H9 (cell line): Measurements from ENCODE around the gene CTXND2. TPM values are rescaled to one million over a fixed set of nuclear protein-coding genes. Genes with fewer than 3 reads are reported as not detected.
"Not testable (repeated sequence)": the region's sequence is repeated elsewhere in the genome, so short reads cannot be mapped to it uniquely, and the experiment has no call there.

ENCODE experiments used
- DNase-seq: peaks from one replicate; pipeline ENCODE4 v3.0.0-alpha.2; 2017
- H2AFZ ChIP-seq: one replicate; pipeline ENCODE4 v1.6.1; 2013; ENCODE audit warnings: mild to moderate bottlenecking, low read length, control low read depth, moderate library complexity
- H2AK5ac ChIP-seq: 2 replicates; pipeline ENCODE4 v1.6.1; 2013; ENCODE audit warnings: low read length, control low read depth, mixed read lengths; ENCODE audit not compliant: insufficient read length
- H2BK120ac ChIP-seq: one replicate; pipeline ENCODE4 v1.6.1; 2013; ENCODE audit warnings: low read depth, mild to moderate bottlenecking, low read length, control low read depth, inconsistent platforms; ENCODE audit not compliant: poor library complexity, severe bottlenecking
- H2BK12ac ChIP-seq: 2 replicates; pipeline ENCODE4 v1.6.1; 2013; ENCODE audit warnings: low read length, control low read depth, mixed read lengths, low read depth; ENCODE audit not compliant: insufficient read length
- H2BK15ac ChIP-seq: 2 replicates; pipeline ENCODE4 v1.6.1; 2013; ENCODE audit warnings: low read depth, low read length, control low read depth
- H2BK20ac ChIP-seq: one replicate; pipeline ENCODE4 v1.6.1; 2013; ENCODE audit warnings: low read depth, mild to moderate bottlenecking, low read length, control low read depth, inconsistent platforms; ENCODE audit not compliant: poor library complexity, severe bottlenecking
- H2BK5ac ChIP-seq: 2 replicates; pipeline ENCODE4 v1.6.1; 2013; ENCODE audit warnings: low read length, control low read depth, mixed read lengths; ENCODE audit not compliant: insufficient read length
- H3K14ac ChIP-seq: 2 replicates; pipeline ENCODE4 v1.6.1; 2013; ENCODE audit warnings: low read length, control low read depth; ENCODE audit not compliant: insufficient read depth
- H3K18ac ChIP-seq: 2 replicates; pipeline ENCODE4 v1.6.1; 2013; ENCODE audit warnings: low read depth, mild to moderate bottlenecking, mixed read lengths, low read length, control low read depth; ENCODE audit not compliant: insufficient read length
- H3K23ac ChIP-seq: 2 replicates; pipeline ENCODE4 v1.6.1; 2013; ENCODE audit warnings: low read length, control low read depth, mixed read lengths, low read depth; ENCODE audit not compliant: insufficient read length
- H3K23me2 ChIP-seq: 2 replicates; pipeline ENCODE4 v1.6.1; 2013; ENCODE audit warnings: low read depth, mild to moderate bottlenecking, mixed read lengths, low read length, control low read depth; ENCODE audit not compliant: insufficient read length, poor library complexity, severe bottlenecking
- H3K27ac ChIP-seq: 2 replicates; pipeline ENCODE4 v1.5.1; 2013; ENCODE audit warnings: low read length, control low read depth, mixed read lengths, low read depth; ENCODE audit not compliant: insufficient read length
- H3K27me3 ChIP-seq: 2 replicates; pipeline ENCODE4 v1.6.1; 2013; ENCODE audit warnings: low read length, control low read depth, inconsistent platforms; ENCODE audit not compliant: insufficient read depth
- H3K4ac ChIP-seq: 2 replicates; pipeline ENCODE4 v1.6.1; 2013; ENCODE audit warnings: low read depth, mild to moderate bottlenecking, control low read depth, inconsistent platforms, low read length, moderate library complexity
- H3K4me1 ChIP-seq: 2 replicates; pipeline ENCODE4 v1.6.1; 2013; ENCODE audit warnings: low read length, control low read depth, inconsistent platforms; ENCODE audit not compliant: insufficient read depth
- H3K4me2 ChIP-seq: 2 replicates; pipeline ENCODE4 v1.6.1; 2013; ENCODE audit warnings: low read length, control low read depth, mixed read lengths; ENCODE audit not compliant: insufficient read length, insufficient read depth
- H3K56ac ChIP-seq: 2 replicates; pipeline ENCODE4 v1.6.1; 2013; ENCODE audit warnings: low read depth, mild to moderate bottlenecking, mixed read lengths, low read length, control low read depth; ENCODE audit not compliant: insufficient read length
- H3K79me1 ChIP-seq: 2 replicates; pipeline ENCODE4 v1.6.1; 2013; ENCODE audit warnings: low read depth, mild to moderate bottlenecking, moderate library complexity, low read length, control low read depth, inconsistent platforms; ENCODE audit not compliant: insufficient read depth, poor library complexity, severe bottlenecking
- H3K79me2 ChIP-seq: 2 replicates; pipeline ENCODE4 v1.6.1; 2013; ENCODE audit warnings: low read length, control low read depth, inconsistent platforms; ENCODE audit not compliant: insufficient read depth
- H3K9ac ChIP-seq: 2 replicates; pipeline ENCODE4 v1.6.1; 2013; ENCODE audit warnings: low read length, control low read depth, mixed read lengths; ENCODE audit not compliant: insufficient read length; ENCODE audit errors: extremely low read depth
- H3K9me3 ChIP-seq: one replicate; pipeline ENCODE4 v1.6.1; 2013; ENCODE audit warnings: low read depth, low read length, inconsistent platforms; ENCODE audit not compliant: control insufficient read depth
- H3T11ph ChIP-seq: one replicate; pipeline ENCODE4 v1.6.1; 2013; ENCODE audit warnings: mild to moderate bottlenecking, low read length, control low read depth, inconsistent platforms
- H4K20me1 ChIP-seq: one replicate; pipeline ENCODE4 v1.6.1; 2013; ENCODE audit not compliant: control insufficient read depth, insufficient read length, insufficient read depth
- H4K5ac ChIP-seq: 2 replicates; pipeline ENCODE4 v1.6.1; 2013; ENCODE audit warnings: low read depth, mild to moderate bottlenecking, mixed read lengths, low read length, control low read depth; ENCODE audit not compliant: insufficient read length
- H4K8ac ChIP-seq: replicated peaks from 2 replicates; pipeline ENCODE4 v1.6.1; 2013; ENCODE audit warnings: low read length, control low read depth, mixed read lengths, low read depth; ENCODE audit not compliant: insufficient read length
- H4K91ac ChIP-seq: 2 replicates; pipeline ENCODE4 v1.6.1; 2013; ENCODE audit warnings: low read depth, mild to moderate bottlenecking, moderate library complexity, mixed read lengths, low read length, control low read depth; ENCODE audit not compliant: insufficient read length
- H3K27ac Mint-ChIP-seq, 3 experiments: 2 replicates in 2 of 3; 3 replicates in 1 of 3; pipeline ENCODE4 v1.8.0; 2020 to 2021; ENCODE audit warnings: mixed read lengths in 3 of 3, mild to moderate bottlenecking in 1 of 3, moderate library complexity in 1 of 3
- H3K27me3 Mint-ChIP-seq: 2 replicates; pipeline ENCODE4 v1.8.0; 2021; ENCODE audit warnings: low read depth, mild to moderate bottlenecking, moderate library complexity, mixed read lengths
- H3K36me3 Mint-ChIP-seq, 3 experiments: 2 replicates in 2 of 3; 3 replicates in 1 of 3; pipeline ENCODE4 v1.8.0; 2020 to 2021; ENCODE audit warnings: low read depth in 3 of 3, mixed read lengths in 3 of 3; ENCODE audit not compliant: insufficient read depth in 1 of 3
- H3K4me1 Mint-ChIP-seq, 2 experiments: 2 replicates each; pipeline ENCODE4 v1.8.0; 2020; ENCODE audit warnings: mixed read lengths in 2 of 2
- H3K4me3 Mint-ChIP-seq, 2 experiments: 2 replicates in 1 of 2; 3 replicates in 1 of 2; pipeline ENCODE4 v1.8.0; 2020 to 2021; ENCODE audit warnings: mild to moderate bottlenecking in 2 of 2, mixed read lengths in 2 of 2, moderate library complexity in 1 of 2
- H3K9me3 Mint-ChIP-seq, 2 experiments: 2 replicates in 1 of 2; 3 replicates in 1 of 2; pipeline ENCODE4 v1.8.0; 2020; ENCODE audit warnings: mild to moderate bottlenecking in 2 of 2, mixed read lengths in 2 of 2, moderate library complexity in 1 of 2
- WGBS: extraction: QIAGEN DNeasy Blood & Tissue Kit; methylation state at CpG from one replicate; pipeline ENCODE4 v1.1.7; 2013; ENCODE audit warnings: missing lambda C conversion rate, low lambda C conversion rate, mixed read lengths; ENCODE audit not compliant: insufficient read length; ENCODE audit errors: extremely low coverage; 5-methylcytosine and 5-hydroxymethylcytosine counted together
- long read RNA-seq: library from polyadenylated mRNA; unstranded; transcript quantifications from one replicate; pipeline ENCODE4 v2.0.0, GENCODE V29; 2020
- total RNA-seq: library from RNA; stranded (reverse); gene quantifications from 2 replicates; pipeline ENCODE4 v1.2.1, GENCODE V29; 2021
- TF ChIP-seq, protein P1 (sequence below): fragments of 200-600 bp; sonication (generic); conservative IDR thresholded peaks from 3 replicates; pipeline ENCODE4 v1.8.0; 2021; ENCODE audit warnings: antibody characterized with exemption, mild to moderate bottlenecking

CTXND2 gene
- total RNA-seq = not detected in 2 replicates
- long read RNA-seq = 0 reads

DNA sequence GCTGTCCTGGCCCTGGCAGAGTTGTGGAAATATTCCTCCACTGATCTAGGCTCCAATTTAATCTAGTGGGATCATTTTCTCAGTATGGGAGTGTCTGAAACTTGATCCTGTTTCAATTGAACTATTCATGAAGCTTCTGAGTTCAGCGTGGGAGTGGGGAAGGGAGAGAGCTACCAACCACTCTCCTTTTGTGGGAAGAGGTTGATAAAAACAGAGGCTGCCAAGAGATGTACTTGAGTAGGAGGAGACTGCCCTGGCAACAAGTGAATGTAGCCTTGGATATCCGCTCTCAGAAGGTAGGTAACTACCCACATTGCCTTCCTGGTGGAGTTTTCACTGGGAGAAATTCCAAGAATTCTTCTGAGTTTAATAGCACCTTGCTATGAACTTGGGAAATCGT lies at the start of gene CTXND2:
Gene CTXND2, plus strand, starts transcription at position 119 of the 400 bp plus-strand sequence. CDS start 25,179 bp downstream, outside the sequence.
- H3K36me3 Mint-ChIP-seq = no peaks in the 10 kb centered on the region
- H3K4me1 ChIP-seq = no peaks in the 10 kb centered on the region
- no peak within 1 kb of the TSS for H3K4me2 ChIP-seq
- no peak within 1 kb of the TSS for H4K5ac ChIP-seq
- no peaks in the 10 kb centered on the region; the same call in 1 of the 2 replicates for H3K27me3 Mint-ChIP-seq
- no CpG with 5 or more reads among the region's 3 CpGs for WGBS
- H3K9me3 Mint-ChIP-seq = no peaks in the 10 kb centered on the region
- H3K27ac Mint-ChIP-seq = no peak within 1 kb of the TSS
- H2BK120ac ChIP-seq = no peak within 1 kb of the TSS
- no peak within 1 kb of the TSS for H2AFZ ChIP-seq
- TF ChIP-seq, protein P1, sequence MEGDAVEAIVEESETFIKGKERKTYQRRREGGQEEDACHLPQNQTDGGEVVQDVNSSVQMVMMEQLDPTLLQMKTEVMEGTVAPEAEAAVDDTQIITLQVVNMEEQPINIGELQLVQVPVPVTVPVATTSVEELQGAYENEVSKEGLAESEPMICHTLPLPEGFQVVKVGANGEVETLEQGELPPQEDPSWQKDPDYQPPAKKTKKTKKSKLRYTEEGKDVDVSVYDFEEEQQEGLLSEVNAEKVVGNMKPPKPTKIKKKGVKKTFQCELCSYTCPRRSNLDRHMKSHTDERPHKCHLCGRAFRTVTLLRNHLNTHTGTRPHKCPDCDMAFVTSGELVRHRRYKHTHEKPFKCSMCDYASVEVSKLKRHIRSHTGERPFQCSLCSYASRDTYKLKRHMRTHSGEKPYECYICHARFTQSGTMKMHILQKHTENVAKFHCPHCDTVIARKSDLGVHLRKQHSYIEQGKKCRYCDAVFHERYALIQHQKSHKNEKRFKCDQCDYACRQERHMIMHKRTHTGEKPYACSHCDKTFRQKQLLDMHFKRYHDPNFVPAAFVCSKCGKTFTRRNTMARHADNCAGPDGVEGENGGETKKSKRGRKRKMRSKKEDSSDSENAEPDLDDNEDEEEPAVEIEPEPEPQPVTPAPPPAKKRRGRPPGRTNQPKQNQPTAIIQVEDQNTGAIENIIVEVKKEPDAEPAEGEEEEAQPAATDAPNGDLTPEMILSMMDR = no peak
- no peak within 1 kb of the TSS for H4K8ac ChIP-seq
- H3K4me3 Mint-ChIP-seq = no peak within 1 kb of the TSS
- H2BK5ac ChIP-seq = no peak within 1 kb of the TSS
- DNase-seq = no peak
- no peaks in the 10 kb centered on the region for H3K79me2 ChIP-seq
- no peak within 1 kb of the TSS for H2BK12ac ChIP-seq
- H2AK5ac ChIP-seq = no peak within 1 kb of the TSS
- H3K23ac ChIP-seq = no peak within 1 kb of the TSS
- no peaks in the 10 kb centered on the region for H3K79me1 ChIP-seq
- no peaks in the 10 kb centered on the region for H3K27me3 ChIP-seq
- no peaks in the 10 kb centered on the region for H4K20me1 ChIP-seq
- no peak within 1 kb of the TSS for H3T11ph ChIP-seq
- H3K4ac ChIP-seq = no peak within 1 kb of the TSS
- no peak within 1 kb of the TSS for H3K18ac ChIP-seq
- no peak within 1 kb of the TSS for H3K56ac ChIP-seq
- no peak within 1 kb of the TSS for H3K27ac ChIP-seq
- no peak within 1 kb of the TSS for H2BK15ac ChIP-seq
- no peaks in the 10 kb centered on the region for H3K23me2 ChIP-seq
- no peak within 1 kb of the TSS for H3K9ac ChIP-seq
- H4K91ac ChIP-seq = no peak within 1 kb of the TSS
- peaks cover 3 to 4% of the 10 kb centered on the region in 2 experiments for H3K4me1 Mint-ChIP-seq
- no peak within 1 kb of the TSS for H3K14ac ChIP-seq
- no peak within 1 kb of the TSS for H2BK20ac ChIP-seq
- H3K9me3 ChIP-seq = no peaks in the 10 kb centered on the region

DNA sequence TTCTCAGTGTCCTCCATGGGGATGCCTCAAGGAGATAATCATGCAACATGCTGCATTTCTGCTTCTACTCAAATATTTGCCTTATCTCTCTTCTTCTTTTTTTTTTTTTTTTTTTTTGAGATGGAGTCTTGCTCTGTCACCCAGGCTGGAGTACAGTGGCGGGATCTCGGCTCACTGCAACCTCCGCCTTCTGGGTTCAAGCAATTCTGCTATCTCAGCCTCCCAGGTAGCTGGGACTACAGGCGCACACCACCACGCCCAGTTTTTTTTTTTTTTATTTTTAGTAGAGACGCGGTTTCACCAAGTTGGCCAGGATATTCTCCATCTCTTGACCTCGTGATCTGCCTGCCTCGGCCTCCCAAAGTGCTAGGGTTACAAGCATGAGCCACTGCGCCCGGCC lies 46.1 kb upstream of the CTXND2 start:
- H3K23ac ChIP-seq, H2AFZ ChIP-seq, H2BK20ac ChIP-seq, H3K4me1 ChIP-seq, H4K20me1 ChIP-seq, H3K4ac ChIP-seq, H3K4me1 Mint-ChIP-seq, H4K8ac ChIP-seq, H4K5ac ChIP-seq, H3K14ac ChIP-seq, H2BK15ac ChIP-seq, H3K9ac ChIP-seq, H4K91ac ChIP-seq, H3K9me3 Mint-ChIP-seq, H3K4me3 Mint-ChIP-seq, DNase-seq, H3K56ac ChIP-seq, H3K27me3 ChIP-seq, H2BK12ac ChIP-seq, H3K4me2 ChIP-seq, H2BK5ac ChIP-seq, H3K18ac ChIP-seq, H3K27ac ChIP-seq, H3K23me2 ChIP-seq, H3K79me1 ChIP-seq, H2BK120ac ChIP-seq, H2AK5ac ChIP-seq, H3K79me2 ChIP-seq, H3T11ph ChIP-seq, H3K9me3 ChIP-seq, H3K27me3 Mint-ChIP-seq: not testable (repeated sequence)
- Mint-ChIP-seq H3K27ac (peak overlapping the region in 1 of 3 experiments; percentile 12; a peak in 1 of 7 replicates), H3K36me3 (peaks cover 0 to 27% (median 0%) of the 10 kb centered on the region in 3 experiments; a peak in 4 of 7 replicates)
- WGBS = no CpG with 5 or more reads among the region's 11 CpGs
